CD4-positive, alpha-beta T cell treated with Interferon alpha-2 for 1 hour (primary cell): ENCODE results near the gene MAML2.

Experiments
- DNase-seq, 2 donors: peaks; one replicate each; pipeline ENCODE4 v3.0.0-alpha.2; 2020 to 2022

The MAML2 gene

DNA sequence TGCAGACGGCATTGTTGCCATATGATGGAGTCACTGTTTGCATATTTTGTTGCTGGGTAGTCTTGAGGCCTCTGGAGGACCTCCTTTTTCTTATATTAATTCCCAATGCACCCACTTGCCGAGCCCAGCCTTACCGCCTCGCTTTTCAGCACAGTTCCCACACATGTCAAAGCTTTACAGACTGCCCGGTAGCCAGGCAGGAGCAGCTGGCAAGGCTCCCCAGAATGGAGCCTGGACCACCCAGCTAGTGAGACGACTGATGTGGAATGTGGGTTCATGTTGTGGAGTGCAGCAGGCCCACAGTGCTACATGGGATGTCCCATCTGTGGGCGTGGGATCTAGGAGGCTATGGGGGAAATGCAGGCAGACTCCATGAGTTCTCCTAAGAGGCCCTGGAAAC lies 319.7 kb downstream of the MAML2 start:
- no peak for DNase-seq

DNA sequence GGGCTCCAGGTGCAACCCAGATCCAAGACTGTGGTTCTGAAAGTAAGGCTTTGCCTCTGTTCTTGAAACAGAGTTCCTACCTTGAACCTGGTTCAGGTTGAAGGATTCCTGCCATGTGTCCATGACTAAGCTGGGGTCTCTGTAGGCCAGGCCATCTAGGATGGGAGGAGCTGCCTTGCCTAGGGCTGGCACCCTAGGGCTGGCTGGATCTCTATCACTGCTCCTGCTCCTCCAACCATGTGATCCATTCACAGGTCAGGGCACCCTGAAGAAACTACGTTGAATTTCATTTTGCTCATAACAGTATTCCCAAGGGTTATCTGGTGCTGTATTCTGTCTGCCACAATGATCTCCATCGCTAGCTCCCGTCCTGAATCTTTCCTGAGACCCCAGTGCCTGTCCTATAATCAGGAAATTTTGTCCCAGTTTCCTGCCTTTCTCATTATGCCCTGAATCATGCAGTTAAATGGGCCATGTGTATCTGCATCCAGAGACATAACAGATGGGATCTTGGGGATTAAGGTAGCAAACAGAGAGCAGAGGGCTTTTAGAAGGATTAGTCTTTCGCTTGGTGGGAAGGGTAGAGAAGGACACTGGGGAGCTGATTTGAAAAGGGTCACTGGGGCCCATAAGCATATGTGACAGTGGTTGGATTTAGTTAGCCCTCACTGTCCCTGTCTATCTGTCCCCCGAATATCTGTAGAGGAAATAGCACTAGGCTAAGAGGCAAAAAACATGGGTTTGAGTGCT lies 320.9 kb downstream of the MAML2 start:
- DNase-seq = no peak

DNA sequence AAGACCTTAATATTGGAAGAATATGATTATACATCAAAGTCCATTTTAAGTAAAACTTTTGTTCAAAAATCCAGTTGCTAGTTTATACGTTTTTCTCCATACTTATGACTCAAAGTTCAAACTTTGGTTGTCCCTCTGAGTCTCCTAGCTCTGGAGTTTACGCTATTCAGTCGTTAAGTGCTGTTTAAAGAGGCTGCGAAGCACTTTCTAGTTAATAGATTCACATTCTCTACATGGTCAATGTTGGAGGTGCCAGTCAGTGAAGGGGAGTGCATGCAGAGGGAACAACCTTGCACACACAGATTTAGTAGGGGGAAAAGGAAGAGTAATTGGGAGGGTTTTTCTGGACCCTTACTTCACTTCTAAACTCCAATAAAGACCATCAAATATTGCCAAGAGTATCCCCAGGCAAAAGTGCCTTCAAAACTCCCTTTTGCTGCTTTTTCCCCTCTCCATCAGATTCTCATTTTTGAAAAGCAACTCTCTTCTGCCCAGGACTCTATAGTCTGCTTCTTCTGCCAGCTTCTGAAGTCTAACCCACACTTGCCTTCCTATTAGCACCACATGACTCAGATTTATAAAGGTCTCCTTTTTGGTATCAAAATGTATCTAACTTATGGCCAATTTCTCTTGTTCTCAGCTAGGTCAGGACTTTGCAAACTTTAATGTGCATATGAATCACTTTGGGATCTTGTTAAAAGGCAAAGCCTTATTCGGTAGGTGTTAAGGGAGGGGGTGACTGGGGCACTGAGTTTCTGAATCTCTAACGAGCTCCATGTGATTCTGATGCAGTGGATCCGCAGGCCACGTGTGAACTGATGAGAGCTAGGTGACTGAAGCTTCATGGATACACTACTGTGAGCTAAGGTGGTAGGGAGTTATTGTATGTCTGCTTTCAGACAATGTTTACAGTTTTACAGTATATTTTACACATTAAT lies 322.9 kb downstream of the MAML2 start:
- no peak for DNase-seq

DNA sequence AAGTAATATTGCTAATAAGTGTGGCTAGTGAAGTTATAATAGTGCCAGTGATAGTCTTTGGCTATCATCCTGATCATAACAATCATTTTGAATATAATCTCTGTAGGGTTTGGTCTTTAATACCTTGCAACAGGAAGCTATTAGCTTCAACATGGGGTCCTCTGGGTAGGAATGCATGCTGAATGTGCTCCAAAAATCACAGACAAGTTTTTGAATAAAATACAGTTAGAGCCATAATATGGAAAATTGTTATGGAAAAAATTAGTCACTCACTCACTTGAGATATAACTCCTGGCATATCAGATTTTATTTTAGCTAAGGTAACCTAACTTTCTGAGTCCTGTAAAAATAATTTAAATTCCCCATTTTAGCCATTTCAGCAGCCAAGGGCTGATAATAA lies 323.7 kb downstream of the MAML2 start:
- no peak for DNase-seq

DNA sequence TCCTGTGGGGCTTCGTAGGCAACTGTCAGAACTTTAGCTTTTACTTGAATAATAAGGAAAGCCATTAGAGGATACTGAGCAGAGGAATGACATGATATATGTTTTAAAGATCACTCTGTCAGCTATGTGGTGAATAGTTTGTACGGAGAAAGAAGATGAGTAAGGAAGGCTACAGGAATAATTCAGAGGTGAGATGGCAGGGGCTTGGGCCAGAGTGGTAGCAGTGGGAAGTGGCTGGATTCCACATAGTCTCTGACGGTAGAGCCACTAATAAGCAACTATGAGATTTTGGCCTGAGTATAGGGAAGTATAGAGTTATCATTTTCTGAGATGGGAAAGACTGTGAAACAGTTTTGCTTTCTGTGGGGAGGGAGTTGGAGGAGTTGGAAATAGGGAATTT lies 325.1 kb downstream of the MAML2 start:
- DNase-seq = no peak

DNA sequence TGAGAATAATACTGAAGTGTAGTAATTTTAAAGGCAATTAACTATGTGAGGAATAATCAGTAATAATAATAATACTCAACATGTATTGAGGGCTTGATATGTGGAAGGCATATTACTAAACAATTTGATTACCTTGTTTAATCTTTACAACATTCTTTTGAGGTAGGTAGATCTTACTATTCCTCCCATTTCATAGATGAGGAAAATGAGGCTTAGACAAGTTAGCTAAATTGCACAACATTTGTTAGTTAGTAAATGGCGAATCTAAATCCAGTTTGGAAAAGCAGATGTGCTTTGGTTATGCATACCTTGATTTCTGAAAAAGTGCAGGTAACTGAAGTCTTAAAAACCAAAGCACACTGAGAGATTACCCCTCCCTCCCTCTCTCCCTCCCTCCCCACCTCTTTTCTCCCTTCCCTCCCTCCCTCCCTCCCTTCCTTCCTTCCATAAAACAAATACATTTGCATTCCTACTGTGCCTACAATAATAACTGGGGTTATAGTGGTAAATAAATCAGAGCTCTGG lies 326.0 kb downstream of the MAML2 start:
- no peak for DNase-seq

DNA sequence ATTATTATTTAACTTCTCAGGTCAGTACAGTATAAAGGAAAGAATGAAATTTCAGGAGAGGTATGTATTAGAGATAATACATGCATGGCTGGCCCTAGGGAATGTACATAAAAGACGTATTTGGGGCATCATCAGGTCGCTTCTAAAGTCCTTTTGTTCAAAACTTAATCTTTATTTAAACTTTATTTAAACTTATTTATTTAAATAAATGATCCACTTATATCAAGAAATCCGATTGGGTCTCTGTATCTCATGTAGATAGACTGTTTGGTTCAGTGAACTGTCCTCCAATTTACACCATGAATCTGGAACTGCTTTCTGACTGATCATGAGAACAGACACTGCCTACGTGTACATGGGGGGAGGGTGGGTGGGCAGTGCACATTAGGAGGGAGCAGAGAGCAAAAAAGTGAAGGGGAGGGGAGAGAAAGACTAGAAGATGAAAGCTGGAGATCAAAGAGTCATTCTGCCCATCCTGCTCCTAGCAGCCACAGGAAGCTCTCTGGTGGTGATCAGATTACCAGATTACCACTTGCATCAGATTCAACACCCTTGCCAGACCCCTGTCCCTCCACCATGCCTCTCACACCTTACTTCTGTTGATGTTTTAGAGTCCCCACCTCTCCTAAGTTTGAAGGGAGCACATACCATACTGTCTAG lies 327.0 kb downstream of the MAML2 start:
- DNase-seq = peak; percentile 10 to 51

DNA sequence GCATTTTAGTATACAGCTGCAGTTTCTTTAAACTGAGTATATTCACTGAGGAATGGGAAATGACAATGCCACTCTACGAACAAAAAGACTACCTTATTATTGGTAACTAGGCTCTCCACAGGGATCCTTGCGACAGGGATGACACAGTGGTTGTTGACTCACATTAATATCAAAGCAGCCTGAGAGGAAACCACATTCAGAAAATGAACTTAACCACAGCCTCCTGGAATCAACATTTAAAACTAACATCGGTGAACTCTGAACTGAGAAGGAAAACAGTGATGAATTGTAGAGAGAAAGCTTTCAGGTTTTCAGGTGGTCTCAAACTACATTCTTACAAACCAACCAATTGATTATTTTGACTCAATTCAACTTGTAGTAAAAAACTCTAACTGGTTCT lies 328.8 kb downstream of the MAML2 start:
- peak; percentile 28 to 59 for DNase-seq

DNA sequence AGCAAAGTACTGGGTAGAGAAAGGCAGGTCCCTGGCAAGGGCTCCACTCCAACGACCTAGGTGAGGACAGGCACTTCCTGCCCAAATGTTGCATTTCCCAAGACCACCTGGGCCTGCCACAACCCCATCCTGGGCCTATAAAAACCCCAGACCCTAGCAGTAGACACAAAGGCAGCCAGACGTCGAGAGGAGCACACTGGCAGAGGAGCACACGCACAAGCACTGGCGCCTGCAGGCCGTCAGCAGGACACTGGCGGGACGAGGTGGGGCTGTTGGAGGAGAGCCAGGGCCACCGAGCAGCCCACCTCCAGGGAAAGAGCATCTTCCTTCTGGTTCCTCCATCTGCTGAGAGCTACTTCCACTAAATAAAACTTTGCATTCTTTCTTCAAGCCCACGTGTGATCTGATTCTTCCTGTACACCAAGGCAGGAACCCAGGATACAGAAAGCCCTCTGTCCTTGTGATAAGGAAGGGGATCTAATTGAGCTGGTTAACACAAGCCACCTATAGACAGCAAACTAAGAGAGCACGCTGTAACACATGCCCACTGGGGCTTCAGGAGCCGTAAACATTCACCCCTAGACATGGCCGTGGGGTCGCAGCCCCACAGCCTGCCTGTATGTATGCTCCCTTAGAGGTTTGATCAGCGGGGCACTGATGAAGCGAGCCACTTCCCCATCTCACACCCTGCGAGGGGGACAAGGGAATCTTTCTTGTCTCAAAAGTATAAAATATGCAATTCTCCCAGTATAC lies 329.4 kb downstream of the MAML2 start:
- peak in 1 of 2 donors; percentile 10 for DNase-seq

DNA sequence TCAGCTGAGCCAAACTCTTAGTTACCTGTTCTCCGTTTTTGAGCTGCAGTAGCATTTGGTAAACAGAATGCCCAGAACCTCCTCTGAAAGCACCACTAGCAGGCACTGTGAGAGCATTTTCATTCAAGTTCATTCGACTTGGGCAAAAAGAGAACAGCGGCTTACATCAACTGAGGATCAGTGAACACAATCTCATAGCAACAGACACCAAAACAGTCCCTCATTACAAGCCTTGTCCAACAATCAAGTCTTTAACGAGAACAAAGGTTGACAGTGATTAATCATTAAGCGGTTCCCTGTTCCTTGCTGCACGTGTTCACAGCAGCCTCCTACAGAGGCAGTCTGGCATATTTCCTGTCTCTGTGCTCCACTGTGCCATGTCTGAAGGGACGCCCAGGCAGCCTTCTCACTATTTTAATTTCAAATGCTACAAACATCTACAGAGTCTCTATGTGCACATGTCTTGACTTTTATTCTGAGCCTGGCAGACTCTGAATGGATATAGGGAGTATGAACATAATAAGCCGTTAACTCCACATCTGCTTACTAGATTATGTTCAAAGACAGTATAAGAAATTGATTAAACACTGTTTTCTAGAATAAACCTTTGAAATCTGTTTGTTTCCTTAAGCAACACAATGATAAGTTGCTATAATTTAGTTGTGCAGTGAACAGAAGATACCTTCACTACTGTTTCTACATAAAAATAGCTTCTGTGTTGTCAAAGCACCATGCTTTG lies 330.7 kb downstream of the MAML2 start:
- DNase-seq = peak; percentile 57 to 65

DNA sequence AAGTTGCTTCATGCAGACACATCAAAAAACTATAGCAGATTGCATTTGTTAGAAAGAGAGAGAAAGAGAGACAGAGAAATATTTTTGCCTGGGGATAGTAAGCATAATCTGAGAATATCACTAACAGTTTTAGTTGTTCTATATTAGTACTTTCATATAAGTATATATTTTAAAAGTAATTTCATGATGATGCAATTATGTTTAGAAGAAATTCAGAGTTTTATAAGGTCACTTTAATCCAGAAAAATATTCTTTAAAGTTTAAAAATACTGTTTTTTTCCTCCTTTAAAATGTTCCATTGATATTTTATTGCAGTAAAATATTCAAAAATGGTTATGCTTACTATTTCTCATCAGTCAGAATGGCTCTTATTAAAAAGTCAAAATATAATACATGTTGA lies 332.3 kb downstream of the MAML2 start:
- DNase-seq = no peak

DNA sequence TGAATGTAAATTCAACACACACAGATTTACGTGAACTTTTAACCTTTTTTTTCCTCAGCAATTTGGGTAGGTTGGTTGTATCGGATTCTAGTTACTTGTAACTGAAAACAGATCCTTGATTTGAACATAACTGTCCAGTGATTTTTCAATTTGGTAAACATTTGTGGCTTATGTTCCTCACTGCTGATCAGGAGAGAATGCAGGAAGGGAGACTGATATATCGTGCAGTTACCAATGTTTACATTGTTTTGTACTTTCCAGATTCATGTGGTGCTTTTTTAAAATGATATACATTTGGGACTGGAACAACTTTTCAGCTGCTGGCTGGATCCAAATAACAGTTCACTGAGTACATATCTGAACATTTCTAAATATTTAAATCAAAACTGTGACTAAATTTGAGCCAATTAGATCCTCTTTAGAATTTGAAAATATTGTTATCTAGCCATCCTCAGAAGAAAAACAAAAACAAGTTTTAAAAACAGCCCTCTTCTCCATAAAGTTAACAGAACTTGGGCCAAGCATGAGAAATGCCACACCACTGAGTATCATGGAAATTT lies 334.8 kb downstream of the MAML2 start:
- DNase-seq = no peak

DNA sequence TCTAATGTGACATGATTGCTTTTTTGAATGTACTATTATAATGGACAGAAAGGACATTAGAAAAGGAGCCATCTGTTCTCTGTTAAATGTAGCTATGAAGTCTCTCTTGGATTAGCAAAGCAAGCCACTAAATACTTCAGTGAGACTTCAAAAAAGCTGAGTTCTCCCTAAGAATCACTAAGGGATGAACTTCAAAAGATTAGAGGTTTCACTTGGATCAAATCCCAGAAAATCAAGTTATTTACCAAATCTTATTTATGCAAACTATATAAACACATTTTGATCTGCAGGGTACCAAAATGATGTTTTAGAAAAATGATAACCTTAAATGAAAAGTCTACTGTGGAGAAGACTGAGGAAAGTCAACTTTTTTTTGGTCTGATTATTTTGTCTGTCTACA lies 337.0 kb downstream of the MAML2 start:
- no peak for DNase-seq

DNA sequence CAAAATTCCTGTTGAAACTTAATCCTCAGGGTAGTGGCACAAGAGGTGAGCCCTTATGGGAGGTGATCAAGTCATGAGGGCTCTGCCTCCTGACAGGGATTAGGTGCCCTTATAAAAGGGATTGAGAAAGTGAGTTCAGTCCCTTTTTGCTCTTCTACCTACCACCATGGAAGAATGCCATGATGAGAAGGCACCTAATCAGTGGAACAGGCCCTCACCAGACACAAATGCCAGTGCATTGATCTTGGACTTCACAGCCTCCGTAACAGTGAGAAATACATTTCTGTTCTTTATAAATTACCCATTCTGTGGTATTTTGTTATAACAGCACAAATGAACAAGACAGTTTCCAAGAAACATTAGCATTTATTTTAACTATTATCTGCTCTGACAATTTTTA lies 338.1 kb downstream of the MAML2 start:
- no peak for DNase-seq

DNA sequence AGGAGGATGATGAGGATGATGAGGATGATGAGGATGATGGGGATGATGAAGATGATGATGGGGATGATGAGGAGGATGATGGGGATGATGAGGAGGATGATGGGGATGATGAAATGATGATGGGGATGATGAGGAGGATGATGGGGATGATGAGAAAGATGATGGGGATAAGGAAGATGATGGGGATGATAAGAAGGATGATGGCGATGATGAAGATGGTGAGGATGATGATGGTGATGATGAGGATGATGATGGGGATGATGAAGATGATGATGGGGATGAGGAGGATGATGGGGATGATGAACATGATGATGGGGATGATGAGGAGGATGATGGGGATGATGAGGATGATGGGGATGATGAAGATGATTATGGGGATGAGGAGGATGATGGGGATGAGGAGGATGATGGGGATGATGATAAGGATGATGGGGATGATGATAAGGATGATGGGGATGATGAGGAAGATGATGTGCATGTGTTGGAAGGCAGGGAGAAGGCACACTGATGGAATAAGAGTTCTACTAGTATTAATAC lies 340.2 kb downstream of the MAML2 start:
- no peak for DNase-seq

DNA sequence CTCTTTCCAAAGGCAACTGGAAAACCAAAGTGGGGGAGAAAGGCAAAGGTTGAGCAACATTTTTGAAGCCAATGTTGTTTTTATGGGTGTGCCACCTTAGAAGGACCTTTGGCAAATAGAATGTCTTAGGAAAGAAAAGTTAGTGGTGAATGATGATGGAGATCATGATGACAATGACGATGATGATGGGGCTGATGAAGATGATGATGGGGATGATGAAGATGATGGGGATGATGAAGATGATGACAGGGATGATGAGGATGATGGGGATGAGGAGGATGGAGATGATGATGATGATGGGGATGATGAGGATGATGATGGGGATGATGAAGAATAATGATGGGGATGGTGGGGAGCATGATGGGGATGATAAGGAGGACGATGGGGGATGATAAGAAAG lies 340.7 kb downstream of the MAML2 start:
- DNase-seq = no peak

DNA sequence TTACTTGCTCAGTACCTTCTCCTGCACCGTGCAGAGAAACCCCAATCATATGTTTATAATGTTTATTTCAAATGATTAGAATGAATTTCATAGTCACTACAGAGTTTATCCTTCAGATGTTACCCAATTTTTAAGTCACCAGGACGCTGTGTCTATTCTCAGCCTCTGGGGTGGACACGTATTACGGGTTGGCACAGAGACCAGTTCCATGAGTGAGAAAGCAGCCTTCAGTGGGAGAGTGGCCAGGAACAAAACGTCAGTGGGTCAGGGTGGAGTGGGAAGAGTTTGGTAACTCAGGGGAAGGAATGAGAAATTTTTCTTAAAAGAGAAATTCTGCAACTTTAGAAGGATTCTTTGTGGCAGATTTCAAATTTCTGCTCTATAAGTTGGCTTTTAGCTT lies 342.0 kb downstream of the MAML2 start:
- DNase-seq = no peak

DNA sequence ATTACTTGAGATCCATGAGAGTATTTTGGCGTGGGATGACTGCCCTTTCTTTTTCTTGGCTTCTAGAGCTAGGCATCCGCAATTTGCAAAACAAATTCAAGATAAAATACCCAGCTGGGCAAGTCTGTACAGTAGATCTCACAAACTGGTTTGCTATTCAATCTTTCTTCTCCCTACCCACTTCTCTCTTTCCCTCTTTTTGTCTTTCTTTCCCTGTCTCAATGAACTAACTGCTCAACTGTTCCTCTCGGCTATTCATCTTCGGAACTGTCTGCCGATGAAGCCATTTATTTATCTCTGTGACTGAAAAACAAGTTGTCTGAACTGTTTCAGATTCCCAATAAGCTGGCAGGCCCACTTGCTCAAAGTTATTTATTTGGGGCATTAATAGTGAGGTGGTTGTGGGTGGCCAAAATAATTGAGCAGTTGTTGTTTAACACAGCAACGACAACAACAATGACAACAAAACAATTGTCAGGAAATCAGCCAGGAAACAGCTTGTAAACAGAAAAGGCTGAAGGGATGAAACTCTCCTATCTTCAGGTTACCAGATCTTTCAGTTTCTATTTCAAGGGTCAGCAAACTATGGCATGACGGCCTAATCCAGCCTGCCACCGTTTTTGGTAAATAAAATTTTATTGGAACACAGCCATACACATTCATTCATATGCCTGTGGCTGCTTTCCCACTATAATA lies 343.1 kb downstream of the MAML2 start:
- DNase-seq = no peak

DNA sequence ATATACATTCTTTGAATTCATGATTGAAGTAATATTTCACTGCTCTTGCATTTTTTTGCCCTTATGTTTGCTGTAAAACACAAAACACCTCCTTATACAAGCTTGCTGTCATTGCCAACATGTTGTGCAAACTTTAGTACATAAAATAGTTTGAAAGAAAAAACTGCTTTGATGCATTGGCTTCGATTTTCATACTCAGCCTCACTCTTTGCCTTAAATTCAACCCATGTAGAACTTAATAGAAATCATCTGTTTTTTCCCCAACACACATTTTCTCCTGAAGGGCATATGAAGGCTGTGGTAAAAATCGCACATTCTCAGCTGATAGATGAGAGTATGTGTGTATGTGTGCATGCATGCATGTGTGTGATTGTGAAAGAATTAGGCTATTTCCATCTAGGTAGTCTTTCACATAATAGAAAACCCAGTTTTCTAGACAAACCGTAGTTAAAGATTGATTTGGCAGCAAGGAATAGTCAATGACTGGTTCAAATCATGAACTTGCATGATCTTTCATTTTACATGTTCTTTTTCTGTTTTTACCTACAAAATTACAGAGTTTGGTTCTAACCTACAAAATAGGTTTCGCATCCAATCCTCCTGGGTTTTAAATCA lies 346.3 kb downstream of the MAML2 start:
- DNase-seq = no peak

DNA sequence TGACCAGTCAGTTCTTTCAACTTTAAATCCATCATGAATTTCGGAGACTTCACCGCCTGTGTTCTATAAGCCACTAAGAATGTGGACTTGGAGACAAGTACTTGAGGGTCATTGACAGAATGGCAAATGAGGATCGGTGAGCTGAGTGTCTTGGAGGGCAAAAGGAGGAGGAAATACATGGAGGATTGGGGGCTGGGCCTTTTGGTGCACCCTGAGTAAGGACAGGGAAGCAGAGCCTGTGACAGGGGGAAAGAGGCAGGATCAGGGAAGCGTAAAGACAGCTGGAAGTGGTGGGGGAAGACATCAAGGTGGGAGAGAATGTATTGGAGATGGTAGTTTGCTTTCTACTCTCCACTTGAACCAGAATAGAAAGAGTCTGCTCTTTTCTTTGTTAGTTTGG lies 348.7 kb downstream of the MAML2 start:
- DNase-seq = no peak
